Measurements from ENCODE around the gene SORCS2. TPM values are rescaled to one million over a fixed set of nuclear protein-coding genes. Genes with fewer than 3 reads are reported as not detected.

The SORCS2 gene
- polyA plus RNA-seq, 1 of the 3 experiments (the other 2 are of a cell fraction), result 1.6 TPM

DNA sequence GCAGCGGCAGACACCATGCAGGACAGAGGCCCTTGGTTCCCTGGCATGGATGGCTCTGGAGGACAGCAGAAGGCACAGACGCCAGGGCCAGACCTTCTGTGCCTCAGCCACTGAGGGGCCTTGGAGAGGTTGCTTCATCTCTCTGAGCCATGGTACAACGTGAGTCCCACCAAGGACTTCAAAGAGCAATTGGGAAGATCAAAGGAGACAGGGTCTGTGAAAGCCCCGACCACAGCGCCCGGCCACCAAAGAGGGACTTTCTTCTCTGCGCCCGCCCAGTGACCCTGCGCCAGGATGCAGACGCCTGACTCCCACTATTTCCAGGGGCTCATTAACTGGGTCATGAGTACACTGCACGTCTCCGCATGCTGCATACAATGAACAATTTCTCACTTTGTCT is 573.3 kb downstream of the SORCS2 start (continued):
- TF ChIP-seq ZBTB33 (IDR thresholded peaks at IDR 0.05; ENCODE audit: borderline replicate concordance, low read depth) (no peak), FOSL2 (IDR thresholded peaks at IDR 0.05; ENCODE audit: borderline replicate concordance, low read depth) (no peak), POLR2AphosphoS5 (IDR thresholded peaks at IDR 0.05; ENCODE audit: low read depth, low read length) (no peak), MXI1 (IDR thresholded peaks at IDR 0.05; ENCODE audit: low read depth, low read length) (no peak), GATA2 (CRISPR knock-in tag; IDR thresholded peaks at IDR 0.05) (no peak)

DNA sequence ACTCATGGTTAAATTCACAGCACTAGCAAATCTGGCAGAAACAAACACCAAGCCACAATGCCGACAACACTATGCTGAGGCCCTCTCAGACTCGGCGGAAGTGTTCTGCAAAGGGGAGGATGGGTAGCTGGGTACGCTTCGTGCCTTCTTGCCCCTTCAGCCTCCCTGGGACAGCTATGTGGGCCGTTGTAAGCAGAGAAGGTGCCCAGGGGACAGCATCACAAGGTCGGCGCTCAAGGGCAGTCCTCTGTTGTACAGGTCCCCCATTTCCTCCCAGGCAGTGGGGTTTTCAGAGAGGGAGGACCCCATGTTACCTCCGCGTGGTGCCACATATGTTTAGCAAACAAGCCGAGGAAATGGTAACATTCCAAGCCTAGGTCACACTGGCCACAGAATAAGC is 573.7 kb downstream of the SORCS2 start:
- POLR2A ChIA-PET, result no interaction called here
- H4K20me1 ChIP-seq (ENCODE audit: insufficient read depth), result peaks cover 80% of the 10 kb centered on the region

More for the DNA sequence above, 573.7 kb downstream of the SORCS2 start:
- Histone ChIP-seq H3K4me1 (ENCODE audit: control insufficient read depth in 1 of 2, insufficient read depth in 2 of 2, low read depth in 1 of 2, low read length in 1 of 2) (peaks cover 0 to 12% of the 10 kb centered on the region in 2 experiments; a peak in 1 of 4 replicates), H3F3A (replicated peaks; ENCODE audit: insufficient read depth) (peaks cover 40% of the 10 kb centered on the region), H3K27ac (ENCODE audit: low read depth in 2 of 2, low read length in 1 of 2) (no peak overlapping the region), H3K4me2 (no peak overlapping the region), H3K9ac (no peak overlapping the region), H3K27me3 (ENCODE audit: insufficient read depth) (no peaks in the 10 kb centered on the region), H3K79me2 (ENCODE audit: insufficient read depth) (peaks cover 95% of the 10 kb centered on the region), H2AFZ (ENCODE audit: low read depth) (no peak overlapping the region), H3K9me3 (no peaks in the 10 kb centered on the region), H3K4me3 (ENCODE audit: low read depth in 2 of 2, low read length in 1 of 2) (no peak overlapping the region), H3K9me2 (no peaks in the 10 kb centered on the region), H3K36me3 (replicated peaks in 1 of 2; ENCODE audit: control insufficient read depth in 1 of 2, insufficient read depth in 2 of 2, low read length in 1 of 2) (peaks cover 62 to 92% of the 10 kb centered on the region in 2 experiments)
- TF ChIP-seq, protein P1, sequence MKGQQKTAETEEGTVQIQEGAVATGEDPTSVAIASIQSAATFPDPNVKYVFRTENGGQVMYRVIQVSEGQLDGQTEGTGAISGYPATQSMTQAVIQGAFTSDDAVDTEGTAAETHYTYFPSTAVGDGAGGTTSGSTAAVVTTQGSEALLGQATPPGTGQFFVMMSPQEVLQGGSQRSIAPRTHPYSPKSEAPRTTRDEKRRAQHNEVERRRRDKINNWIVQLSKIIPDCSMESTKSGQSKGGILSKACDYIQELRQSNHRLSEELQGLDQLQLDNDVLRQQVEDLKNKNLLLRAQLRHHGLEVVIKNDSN (IDR thresholded peaks at IDR 0.05; ENCODE audit: borderline replicate concordance, low read depth), result no peak
- TF ChIP-seq TEAD4 (IDR thresholded peaks at IDR 0.05; ENCODE audit: borderline replicate concordance, insufficient read depth), result no peak
- TF ChIP-seq SIN3A (IDR thresholded peaks at IDR 0.05; ENCODE audit: borderline replicate concordance, low read depth, low read length), result no peak
- no peak for TF ChIP-seq GABPA (IDR thresholded peaks at IDR 0.05; ENCODE audit: low read depth)
- TF ChIP-seq GATA2 (CRISPR knock-in tag; IDR thresholded peaks at IDR 0.05), result no peak
- no peak for TF ChIP-seq FOXJ3 (CRISPR knock-in tag; IDR thresholded peaks at IDR 0.05)
- TF ChIP-seq YY1 (IDR thresholded peaks at IDR 0.05; ENCODE audit: low read depth), result no peak
- no peak for TF ChIP-seq POLR2AphosphoS5 (IDR thresholded peaks at IDR 0.05; ENCODE audit: low read depth, low read length)
- no peak for TF ChIP-seq TAF1 (IDR thresholded peaks at IDR 0.05; ENCODE audit: borderline replicate concordance, low read depth, low read length)
- no peak for TF ChIP-seq RCOR1 (IDR thresholded peaks at IDR 0.05; ENCODE audit: low read length)
- no peak for TF ChIP-seq ZBTB33 (IDR thresholded peaks at IDR 0.05; ENCODE audit: borderline replicate concordance, low read depth)
- 97% methylated on average over 9 of the region's 11 CpGs for WGBS (ENCODE audit: low lambda C conversion rate)
- DNase-seq, result no peak
- CTCF ChIA-PET, result interaction anchor here (7.2 kb wide), 1 partner anchor 37 kb away, joined by 137 read pairs; no protein-coding TSS in a partner anchor

Measured in SK-N-SH (cell line).